ENCODE measurements around the gene DCDC2C.

DCDC2C gene

GRCh38 chr2:3847397-3848052 is 144.2 kb downstream of the DCDC2C start:
- FAIRE-seq: no peak

- FAIRE-seq: no peak
Measured at GRCh38 chr2:3848776-3849175, 145.4 kb downstream of the DCDC2C start.

GRCh38 chr2:3849213-3849612 is 145.8 kb downstream of the DCDC2C start:
- no peak for FAIRE-seq

GRCh38 chr2:3857576-3857975 is 154.2 kb downstream of the DCDC2C start:
- FAIRE-seq: no peak

- FAIRE-seq: no peak
Measured at GRCh38 chr2:3864943-3865865, 161.8 kb downstream of the DCDC2C start.

GRCh38 chr2:3867469-3867868 is 164.1 kb downstream of the DCDC2C start:
- FAIRE-seq: no peak

GRCh38 chr2:3868012-3868805 is 164.8 kb downstream of the DCDC2C start:
- FAIRE-seq: no peak

- FAIRE-seq: no peak
Measured at GRCh38 chr2:3870222-3870621, 166.8 kb downstream of the DCDC2C start.

- no peak for FAIRE-seq
Measured at GRCh38 chr2:3871002-3871401, 167.6 kb downstream of the DCDC2C start.

GRCh38 chr2:3872451-3872850 is 169.1 kb downstream of the DCDC2C start:
- FAIRE-seq: no peak

GRCh38 chr2:3873899-3874298 is 170.5 kb downstream of the DCDC2C start:
- FAIRE-seq: no peak

- FAIRE-seq: no peak
Measured at GRCh38 chr2:3876221-3876620, 172.8 kb downstream of the DCDC2C start.

- no peak for FAIRE-seq
Measured at GRCh38 chr2:3876685-3877084, 173.3 kb downstream of the DCDC2C start.

- FAIRE-seq: no peak
Measured at GRCh38 chr2:3885629-3886628, 182.6 kb downstream of the DCDC2C start.

- no peak for FAIRE-seq
Measured at GRCh38 chr2:3895021-3895420, 191.6 kb downstream of the DCDC2C start.

Data from TTC549 (cell line).